ENCODE results near the gene ITPR2.
"Not testable (repeated sequence)": the region's sequence is repeated elsewhere in the genome, so short reads cannot be mapped to it uniquely, and the experiment has no call there.

The ITPR2 gene

DNA sequence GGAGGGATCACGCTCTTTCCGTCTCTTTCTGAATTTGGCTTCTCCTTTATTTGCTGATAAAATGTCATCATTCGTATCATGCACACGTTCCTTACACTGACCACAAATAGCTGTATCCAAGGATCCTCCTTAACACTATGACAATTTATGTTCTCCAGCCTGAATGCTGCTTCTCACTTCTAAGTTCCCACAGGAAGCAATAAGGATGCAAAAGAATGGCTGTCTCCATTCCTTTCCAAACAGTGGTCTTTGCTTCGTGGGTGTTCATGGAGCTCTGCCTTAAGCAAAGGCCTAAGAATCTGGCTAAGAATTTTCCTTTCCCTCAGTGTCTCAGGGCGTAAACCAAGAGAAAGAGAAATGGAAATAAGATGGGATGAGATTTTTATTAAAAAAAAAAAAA, 200.2 kb downstream of the ITPR2 start:
- DNase-seq (ENCODE audit: low read depth, low spot score) = no peak

DNA sequence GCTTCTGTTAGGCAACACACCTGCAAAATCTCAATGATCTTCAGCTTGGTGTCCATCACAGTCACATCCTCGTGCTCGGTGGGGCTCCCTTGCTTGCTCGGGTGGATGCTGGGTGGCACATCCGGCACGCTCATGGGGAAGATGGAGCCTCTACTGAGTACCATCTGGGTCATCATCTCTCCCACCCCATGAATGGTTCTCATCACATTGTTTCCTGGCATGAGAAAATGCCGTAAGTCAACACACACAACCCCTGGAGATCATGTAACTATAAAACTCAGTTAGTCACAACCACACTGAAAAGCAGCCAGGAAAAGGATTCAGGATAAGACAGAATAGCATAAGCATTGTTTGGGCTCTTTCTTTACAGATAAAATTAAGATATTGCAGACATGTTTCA, 201.1 kb downstream of the ITPR2 start:
- no peak for DNase-seq (ENCODE audit: low read depth, low spot score)

GRCh38 chr12:26630546-26631027, 202.4 kb downstream of the ITPR2 start:
- DNase-seq (ENCODE audit: low read depth, low spot score) = no peak

GRCh38 chr12:26629864-26630263, 203.1 kb downstream of the ITPR2 start:
- no peak for DNase-seq (ENCODE audit: low read depth, low spot score)

GRCh38 chr12:26628234-26628633, 204.8 kb downstream of the ITPR2 start:
- DNase-seq (ENCODE audit: low read depth, low spot score) = no peak

- no peak for DNase-seq (ENCODE audit: low read depth, low spot score)
Observed at GRCh38 chr12:26627335-26627734, 205.7 kb downstream of the ITPR2 start.

GRCh38 chr12:26623136-26623535, 209.9 kb downstream of the ITPR2 start:
- no peak for DNase-seq (ENCODE audit: low read depth, low spot score)

DNA sequence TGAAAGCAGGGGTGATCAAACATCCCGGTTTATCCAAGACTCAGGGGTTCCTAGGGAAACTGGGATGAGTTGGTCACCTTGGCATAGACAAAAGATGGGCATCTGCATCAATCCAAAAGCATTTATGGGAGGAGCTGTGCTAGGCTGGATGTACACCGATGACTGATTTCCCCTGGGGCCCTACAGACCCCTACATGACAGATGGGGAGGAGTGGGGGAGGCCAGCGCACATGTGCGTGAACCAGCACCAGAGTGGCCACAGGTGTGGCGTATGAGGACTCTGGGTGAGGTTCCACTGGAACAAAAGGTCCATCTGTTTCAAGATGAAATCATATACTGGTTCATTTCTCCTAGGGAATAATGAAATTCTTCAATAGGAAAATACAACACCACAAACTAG, 210.4 kb downstream of the ITPR2 start:
- no peak for DNase-seq (ENCODE audit: low read depth, low spot score)

- DNase-seq (ENCODE audit: low read depth, low spot score) = no peak
Observed at GRCh38 chr12:26621932-26622331, 211.1 kb downstream of the ITPR2 start.

DNA sequence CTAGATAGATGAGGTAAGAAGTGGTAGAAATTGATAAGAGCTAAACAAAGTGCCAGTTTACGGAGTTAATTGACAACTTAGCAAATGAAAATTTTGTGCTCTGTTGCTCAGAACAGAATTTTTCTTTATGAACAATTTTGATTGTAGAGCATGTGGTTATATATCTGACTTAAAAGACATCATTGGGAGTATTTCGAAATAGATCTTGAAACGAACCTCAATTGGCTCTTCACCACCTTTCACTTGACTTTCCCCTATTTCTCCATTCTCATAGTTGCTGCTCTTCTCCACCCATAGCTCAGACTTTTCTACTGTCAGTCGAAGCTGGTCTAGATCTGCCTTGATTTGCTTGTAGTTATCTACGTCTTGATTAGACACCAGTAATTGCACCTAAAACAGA, 212.1 kb downstream of the ITPR2 start:
- DNase-seq (ENCODE audit: low read depth, low spot score) = no peak

- no peak for DNase-seq (ENCODE audit: low read depth, low spot score)
Observed at GRCh38 chr12:26617513-26617912, 215.5 kb downstream of the ITPR2 start.

GRCh38 chr12:26614011-26614616, 218.9 kb downstream of the ITPR2 start:
- no peak for DNase-seq (ENCODE audit: low read depth, low spot score)

GRCh38 chr12:26612203-26612602, 220.8 kb downstream of the ITPR2 start:
- no peak for DNase-seq (ENCODE audit: low read depth, low spot score)

DNA sequence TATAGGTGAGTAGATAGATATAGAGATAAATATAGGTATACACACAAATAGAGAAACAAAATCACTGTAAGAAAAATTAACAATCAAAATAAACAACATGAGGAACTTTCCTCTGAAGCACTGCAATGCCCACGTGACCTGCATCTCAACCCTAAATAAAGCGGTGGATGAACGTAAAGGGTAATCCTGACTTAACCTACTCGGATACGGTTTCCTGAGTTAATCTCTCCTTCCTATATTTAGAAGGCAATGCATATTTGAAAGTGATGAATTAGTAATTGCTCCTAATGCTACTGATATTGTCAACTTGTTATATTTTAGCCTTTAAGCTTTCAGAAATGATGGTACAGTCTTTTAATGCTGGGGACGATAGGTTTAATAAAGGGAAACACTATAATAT, 221.4 kb downstream of the ITPR2 start:
- DNase-seq (ENCODE audit: low read depth, low spot score) = no peak

GRCh38 chr12:26610774-26611173, 222.2 kb downstream of the ITPR2 start:
- DNase-seq (ENCODE audit: low read depth, low spot score) = no peak

DNA sequence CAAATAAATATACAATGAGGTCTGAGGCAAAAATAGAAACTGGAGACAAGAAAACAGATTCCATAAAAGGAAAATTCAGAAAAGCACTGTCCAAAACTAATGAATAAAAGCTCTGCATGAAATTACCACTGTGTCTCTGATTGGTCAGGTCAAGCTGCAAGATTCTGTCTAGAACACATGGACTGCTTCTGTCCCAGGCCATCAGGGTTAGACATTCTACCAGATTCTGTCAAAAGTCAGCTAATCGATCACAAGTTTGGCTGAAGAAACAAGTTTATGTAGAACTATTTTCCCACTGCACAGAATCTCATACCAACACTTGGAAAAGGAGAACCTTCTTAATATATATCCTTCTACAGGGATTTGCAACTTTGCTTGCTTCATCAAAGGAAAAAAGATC, 223.0 kb downstream of the ITPR2 start:
- DNase-seq (ENCODE audit: low read depth, low spot score) = no peak

DNA sequence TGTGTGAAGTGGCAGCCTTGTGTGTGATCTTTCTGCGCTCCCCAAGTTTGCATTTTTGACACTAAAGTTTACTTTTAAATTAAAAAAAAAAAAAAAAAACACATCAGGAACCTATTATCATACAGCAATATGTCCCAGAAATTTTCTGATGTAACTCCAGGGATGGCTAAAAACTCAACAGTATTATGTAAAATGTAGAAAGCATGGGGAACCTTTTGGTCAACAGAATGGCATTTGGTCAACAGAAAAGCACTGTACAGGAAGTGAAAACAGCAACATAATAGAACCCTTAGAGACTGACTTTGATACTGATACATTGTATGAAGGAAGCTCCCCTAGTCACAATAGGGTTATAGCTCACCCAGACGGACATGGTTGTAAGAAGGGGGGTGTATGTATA, 224.3 kb downstream of the ITPR2 start:
- DNase-seq (ENCODE audit: low read depth, low spot score) = no peak

DNA sequence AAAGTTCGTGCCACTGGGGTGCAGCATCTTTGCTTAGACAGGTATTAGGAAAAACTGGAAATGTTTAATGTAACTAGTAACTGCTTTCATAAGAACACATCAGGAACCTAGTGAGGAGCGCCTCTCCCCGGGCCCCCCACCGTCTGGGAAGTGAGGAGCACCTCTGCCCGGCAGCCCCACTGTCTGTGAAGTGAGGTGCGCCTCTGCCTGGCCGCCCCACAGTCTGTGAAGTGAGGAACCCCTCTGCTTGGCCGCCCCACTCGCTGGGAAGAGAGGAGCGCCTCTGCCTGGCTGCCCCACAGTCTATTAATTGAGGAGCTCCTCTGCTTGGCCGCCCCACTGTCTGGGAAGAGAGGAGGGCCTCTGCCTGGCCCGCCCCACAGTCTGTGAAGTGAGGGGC, 224.7 kb downstream of the ITPR2 start:
- no peak for DNase-seq (ENCODE audit: low read depth, low spot score)

GRCh38 chr12:26606911-26607310, 226.1 kb downstream of the ITPR2 start:
- DNase-seq (ENCODE audit: low read depth, low spot score) = no peak

DNA sequence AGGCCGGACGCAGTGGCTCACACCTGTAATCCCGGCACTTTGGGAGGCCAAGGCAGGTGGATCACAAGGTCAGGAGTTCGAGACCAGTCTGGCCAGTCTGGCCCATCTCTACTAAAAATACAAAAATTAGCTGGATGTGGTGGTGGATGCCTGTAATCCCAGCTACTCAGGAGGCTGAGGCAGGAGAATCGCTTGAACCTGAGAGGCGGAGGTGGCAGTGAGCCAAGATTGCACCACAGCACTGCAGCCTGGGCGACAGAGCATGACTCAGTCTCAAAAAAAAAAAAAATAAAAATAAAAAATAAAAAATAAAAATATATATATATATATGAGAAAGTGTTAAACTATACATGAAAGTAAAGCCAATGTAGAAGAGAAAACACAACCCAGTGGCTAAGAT, 228.2 kb downstream of the ITPR2 start:
- DNase-seq (ENCODE audit: low read depth, low spot score) = not testable (repeated sequence)

DNA sequence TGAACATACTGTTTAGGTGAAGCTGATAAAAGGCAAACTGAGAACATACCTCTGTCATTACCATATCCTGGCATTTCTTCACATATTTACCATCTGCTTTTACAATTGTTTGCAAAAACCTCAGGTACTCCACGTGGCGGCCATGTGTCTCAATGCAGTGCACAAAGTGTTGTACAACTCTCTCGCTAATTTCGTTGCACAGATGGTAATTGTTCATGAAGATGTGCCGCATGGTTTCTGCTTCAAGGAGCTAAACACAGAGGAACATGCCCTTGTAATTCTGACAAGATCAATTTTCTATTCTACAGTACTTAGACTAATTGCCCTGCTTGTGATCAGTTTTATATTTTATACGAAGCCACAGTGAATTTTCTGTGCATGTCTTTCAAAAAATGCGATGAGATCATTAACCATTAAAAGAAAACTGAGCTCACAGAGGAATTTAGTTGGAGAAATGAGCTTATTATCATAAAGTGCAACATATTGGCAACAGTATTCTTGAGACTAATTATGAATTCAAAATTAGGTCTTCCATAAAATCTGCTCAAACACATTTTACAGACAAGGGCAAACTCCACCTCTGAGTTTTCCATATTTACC, 233.8 kb downstream of the ITPR2 start:
- DNase-seq (ENCODE audit: low read depth, low spot score) = no peak

GRCh38 chr12:26595806-26596205, 237.2 kb downstream of the ITPR2 start:
- no peak for DNase-seq (ENCODE audit: low read depth, low spot score)

GRCh38 chr12:26580619-26581018, 252.4 kb downstream of the ITPR2 start:
- DNase-seq (ENCODE audit: low read depth, low spot score) = no peak

DNA sequence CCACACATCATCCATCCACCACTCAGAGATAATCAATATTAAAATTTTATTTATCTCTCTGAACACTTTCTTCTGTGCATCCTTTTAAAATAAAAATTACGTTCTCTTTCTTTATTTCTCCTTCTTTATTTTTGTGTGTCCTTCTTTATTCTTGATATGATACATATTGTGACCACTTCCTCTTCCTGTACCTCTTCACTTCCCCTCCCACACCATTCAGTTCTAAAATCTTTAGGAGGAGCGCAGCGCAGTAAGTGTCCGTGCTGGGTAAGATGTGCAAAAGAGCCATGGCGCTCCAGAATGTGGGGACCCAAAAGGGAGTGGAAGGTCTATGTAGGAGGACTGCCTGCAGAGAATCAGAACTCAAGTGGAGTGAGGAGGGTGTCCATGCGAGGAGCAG, 256.7 kb downstream of the ITPR2 start:
- DNase-seq (ENCODE audit: low read depth, low spot score) = no peak
